Osteocyte (in vitro differentiated cells): ENCODE measurements around the gene MOV10L1. TPM values are rescaled to one million over a fixed set of nuclear protein-coding genes. Genes with fewer than 3 reads are reported as not detected.
A peak's percentile ranks its signal among the peaks of the same experiment; 100 is the strongest.

ENCODE experiments used
- DNase-seq: peaks from one replicate; pipeline ENCODE4 v3.0.0; 2021; ENCODE audit warnings: mixed read lengths; ENCODE audit not compliant: unreplicated experiment; ENCODE audit errors: extremely low spot score
- H3K27ac Mint-ChIP-seq: one replicate; pipeline ENCODE4 v1.8.0; 2021; ENCODE audit warnings: mild to moderate bottlenecking, mixed read lengths; ENCODE audit not compliant: unreplicated experiment
- H3K27me3 Mint-ChIP-seq: one replicate; pipeline ENCODE4 v1.8.0; 2021; ENCODE audit warnings: mixed read lengths; ENCODE audit not compliant: unreplicated experiment
- H3K36me3 Mint-ChIP-seq: one replicate; pipeline ENCODE4 v1.8.0; 2021; ENCODE audit warnings: mixed read lengths; ENCODE audit not compliant: unreplicated experiment
- H3K4me1 Mint-ChIP-seq: one replicate; pipeline ENCODE4 v1.8.0; 2021; ENCODE audit warnings: mixed read lengths; ENCODE audit not compliant: unreplicated experiment
- H3K4me3 Mint-ChIP-seq: one replicate; pipeline ENCODE4 v1.8.0; 2021; ENCODE audit warnings: mild to moderate bottlenecking, moderate library complexity, mixed read lengths; ENCODE audit not compliant: unreplicated experiment
- H3K9me3 Mint-ChIP-seq: one replicate; pipeline ENCODE4 v1.8.0; 2021; ENCODE audit warnings: mixed read lengths; ENCODE audit not compliant: unreplicated experiment
- CTCF ChIP-seq: fragments of 200-600 bp; sonication (generic); IDR thresholded peaks from 2 replicates; pipeline ENCODE4 v1.5.0; 2021; ENCODE audit warnings: antibody characterized with exemption, mild to moderate bottlenecking, moderate library complexity
- total RNA-seq: library from RNA; stranded (reverse); gene quantifications from 2 replicates; pipeline ENCODE4 v1.2.1, GENCODE V29; 2021

The MOV10L1 gene
- total RNA-seq, 1 donor from 2014 or later = 1.4 TPM

- TF ChIP-seq CTCF = no peak
- Mint-ChIP-seq H3K4me1 (peaks cover 5% of the 10 kb centered on the region), H3K27ac (no peak within 1 kb of the TSS), H3K4me3 (peak within 1 kb of the TSS; percentile 70), H3K27me3 (peaks cover 15% of the 10 kb centered on the region), H3K9me3 (no peaks in the 10 kb centered on the region), H3K36me3 (no peaks in the 10 kb centered on the region)
- no peak for DNase-seq
These were observed 80.9 kb downstream of the MOV10L1 start, which contains the start of gene PANX2 for GRCh38 chr22:50170453-50171318. PANX2 (plus strand) TSS chr22:50170731; CDS start chr22:50170731, 0 bp downstream.

GRCh38 chr22:50171319-50171964 lies 81.6 kb downstream of the MOV10L1 start:
- H3K27me3 Mint-ChIP-seq = peaks cover 15% of the 10 kb centered on the region
- H3K27ac Mint-ChIP-seq = no peak overlapping the region
- H3K36me3 Mint-ChIP-seq = no peaks in the 10 kb centered on the region
- peaks cover 5% of the 10 kb centered on the region for H3K4me1 Mint-ChIP-seq
- no peak for TF ChIP-seq CTCF
- peak overlapping the region; percentile 70 for H3K4me3 Mint-ChIP-seq
- no peaks in the 10 kb centered on the region for H3K9me3 Mint-ChIP-seq
- no peak for DNase-seq

GRCh38 chr22:50171965-50172421 lies 82.2 kb downstream of the MOV10L1 start:
- H3K27me3 Mint-ChIP-seq = peaks cover 15% of the 10 kb centered on the region
- no peak overlapping the region for H3K27ac Mint-ChIP-seq
- DNase-seq = no peak
- H3K9me3 Mint-ChIP-seq = no peaks in the 10 kb centered on the region
- no peak for TF ChIP-seq CTCF
- H3K36me3 Mint-ChIP-seq = no peaks in the 10 kb centered on the region
- H3K4me3 Mint-ChIP-seq = peak overlapping the region; percentile 45
- peaks cover 5% of the 10 kb centered on the region for H3K4me1 Mint-ChIP-seq

- no peak for DNase-seq
- Mint-ChIP-seq H3K27ac (no peak overlapping the region), H3K4me1 (peaks cover 5% of the 10 kb centered on the region), H3K9me3 (no peaks in the 10 kb centered on the region), H3K36me3 (no peaks in the 10 kb centered on the region), H3K4me3 (no peak overlapping the region), H3K27me3 (peaks cover 10% of the 10 kb centered on the region)
- no peak for TF ChIP-seq CTCF
These were observed 83.6 kb downstream of the MOV10L1 start for GRCh38 chr22:50173311-50173982.

- H3K4me3 Mint-ChIP-seq = no peak overlapping the region
- no peak for DNase-seq
- H3K27me3 Mint-ChIP-seq = peaks cover 6% of the 10 kb centered on the region
- H3K9me3 Mint-ChIP-seq = no peaks in the 10 kb centered on the region
- H3K36me3 Mint-ChIP-seq = no peaks in the 10 kb centered on the region
- peaks cover 5% of the 10 kb centered on the region for H3K4me1 Mint-ChIP-seq
- H3K27ac Mint-ChIP-seq = no peak overlapping the region
- TF ChIP-seq CTCF = no peak
These were observed 84.2 kb downstream of the MOV10L1 start for GRCh38 chr22:50173983-50174355.
